Measurements from ENCODE around the gene TRAPPC10. TPM values are rescaled to one million over a fixed set of nuclear protein-coding genes. Genes with fewer than 3 reads are reported as not detected.

Gene TRAPPC10
- total and polyA plus RNA-seq, 9 of the 15 experiments (the other 6 are each of a cell fraction or from before 2014, with no cell fraction given) = 1.1 to 33.8 (median 24.3) TPM

DNA sequence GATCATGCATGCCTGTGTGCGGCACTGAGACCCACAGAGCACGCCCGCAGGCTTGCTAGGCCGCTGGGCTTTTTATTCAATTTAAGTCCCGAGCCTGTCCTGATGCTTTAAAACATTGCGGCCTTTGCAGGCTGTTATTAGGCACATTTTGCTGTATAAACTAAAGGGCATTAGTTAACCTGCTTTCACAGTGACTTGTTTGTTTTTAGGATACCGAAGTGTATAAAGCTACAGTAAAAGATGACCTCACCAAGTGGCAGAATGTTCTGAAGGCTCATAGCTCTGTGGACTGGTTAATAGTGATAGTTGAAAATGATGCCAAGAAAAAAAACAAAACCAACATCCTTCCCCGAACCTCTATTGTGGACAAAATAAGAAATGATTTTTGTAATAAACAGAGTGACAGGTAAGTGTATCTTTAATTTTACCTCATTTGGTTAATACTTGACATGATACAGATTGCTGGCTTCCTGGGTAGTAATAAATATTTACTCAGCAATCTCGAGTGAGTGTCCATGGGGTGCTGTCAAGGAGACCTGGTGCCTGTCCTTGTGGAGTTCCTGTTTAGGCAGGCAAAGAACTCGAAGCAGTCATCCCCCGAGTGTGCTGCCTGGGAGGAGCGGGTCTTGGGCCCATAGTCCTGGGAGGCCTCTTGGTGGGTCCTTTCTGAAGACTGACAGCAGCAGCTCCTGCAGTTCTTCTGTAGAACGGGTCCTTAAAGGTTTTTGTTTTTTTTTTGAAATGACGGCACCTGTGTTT is 40.1 kb downstream of the TRAPPC10 start (continued):
- TF ChIP-seq, protein P1, sequence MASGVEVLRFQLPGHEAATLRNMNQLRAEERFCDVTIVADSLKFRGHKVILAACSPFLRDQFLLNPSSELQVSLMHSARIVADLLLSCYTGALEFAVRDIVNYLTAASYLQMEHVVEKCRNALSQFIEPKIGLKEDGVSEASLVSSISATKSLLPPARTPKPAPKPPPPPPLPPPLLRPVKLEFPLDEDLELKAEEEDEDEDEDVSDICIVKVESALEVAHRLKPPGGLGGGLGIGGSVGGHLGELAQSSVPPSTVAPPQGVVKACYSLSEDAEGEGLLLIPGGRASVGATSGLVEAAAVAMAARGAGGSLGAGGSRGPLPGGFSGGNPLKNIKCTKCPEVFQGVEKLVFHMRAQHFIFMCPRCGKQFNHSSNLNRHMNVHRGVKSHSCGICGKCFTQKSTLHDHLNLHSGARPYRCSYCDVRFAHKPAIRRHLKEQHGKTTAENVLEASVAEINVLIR (CRISPR knock-in tag; IDR thresholded peaks at IDR 0.05) = no peak
- TF ChIP-seq, protein P2, sequence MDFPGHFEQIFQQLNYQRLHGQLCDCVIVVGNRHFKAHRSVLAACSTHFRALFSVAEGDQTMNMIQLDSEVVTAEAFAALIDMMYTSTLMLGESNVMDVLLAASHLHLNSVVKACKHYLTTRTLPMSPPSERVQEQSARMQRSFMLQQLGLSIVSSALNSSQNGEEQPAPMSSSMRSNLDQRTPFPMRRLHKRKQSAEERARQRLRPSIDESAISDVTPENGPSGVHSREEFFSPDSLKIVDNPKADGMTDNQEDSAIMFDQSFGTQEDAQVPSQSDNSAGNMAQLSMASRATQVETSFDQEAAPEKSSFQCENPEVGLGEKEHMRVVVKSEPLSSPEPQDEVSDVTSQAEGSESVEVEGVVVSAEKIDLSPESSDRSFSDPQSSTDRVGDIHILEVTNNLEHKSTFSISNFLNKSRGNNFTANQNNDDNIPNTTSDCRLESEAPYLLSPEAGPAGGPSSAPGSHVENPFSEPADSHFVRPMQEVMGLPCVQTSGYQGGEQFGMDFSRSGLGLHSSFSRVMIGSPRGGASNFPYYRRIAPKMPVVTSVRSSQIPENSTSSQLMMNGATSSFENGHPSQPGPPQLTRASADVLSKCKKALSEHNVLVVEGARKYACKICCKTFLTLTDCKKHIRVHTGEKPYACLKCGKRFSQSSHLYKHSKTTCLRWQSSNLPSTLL (IDR thresholded peaks at IDR 0.05) = no peak
- TF ChIP-seq FOXM1 (IDR thresholded peaks at IDR 0.05; ENCODE audit: low read depth) = no peak
- no peak for TF ChIP-seq FOXM1 (CRISPR knock-in tag; IDR thresholded peaks at IDR 0.05; ENCODE audit: low read depth)
- TF ChIP-seq, protein P3, sequence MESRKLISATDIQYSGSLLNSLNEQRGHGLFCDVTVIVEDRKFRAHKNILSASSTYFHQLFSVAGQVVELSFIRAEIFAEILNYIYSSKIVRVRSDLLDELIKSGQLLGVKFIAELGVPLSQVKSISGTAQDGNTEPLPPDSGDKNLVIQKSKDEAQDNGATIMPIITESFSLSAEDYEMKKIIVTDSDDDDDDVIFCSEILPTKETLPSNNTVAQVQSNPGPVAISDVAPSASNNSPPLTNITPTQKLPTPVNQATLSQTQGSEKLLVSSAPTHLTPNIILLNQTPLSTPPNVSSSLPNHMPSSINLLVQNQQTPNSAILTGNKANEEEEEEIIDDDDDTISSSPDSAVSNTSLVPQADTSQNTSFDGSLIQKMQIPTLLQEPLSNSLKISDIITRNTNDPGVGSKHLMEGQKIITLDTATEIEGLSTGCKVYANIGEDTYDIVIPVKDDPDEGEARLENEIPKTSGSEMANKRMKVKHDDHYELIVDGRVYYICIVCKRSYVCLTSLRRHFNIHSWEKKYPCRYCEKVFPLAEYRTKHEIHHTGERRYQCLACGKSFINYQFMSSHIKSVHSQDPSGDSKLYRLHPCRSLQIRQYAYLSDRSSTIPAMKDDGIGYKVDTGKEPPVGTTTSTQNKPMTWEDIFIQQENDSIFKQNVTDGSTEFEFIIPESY (CRISPR knock-in tag; IDR thresholded peaks at IDR 0.05) = no peak
- no peak for TF ChIP-seq PPARD (CRISPR knock-in tag; IDR thresholded peaks at IDR 0.05)
- no peak for TF ChIP-seq POLR2A (conservative IDR thresholded peaks at IDR 0.05)

Measured in K562 (cell line).